Measurements from ENCODE around the gene ABHD17A.

DNA sequence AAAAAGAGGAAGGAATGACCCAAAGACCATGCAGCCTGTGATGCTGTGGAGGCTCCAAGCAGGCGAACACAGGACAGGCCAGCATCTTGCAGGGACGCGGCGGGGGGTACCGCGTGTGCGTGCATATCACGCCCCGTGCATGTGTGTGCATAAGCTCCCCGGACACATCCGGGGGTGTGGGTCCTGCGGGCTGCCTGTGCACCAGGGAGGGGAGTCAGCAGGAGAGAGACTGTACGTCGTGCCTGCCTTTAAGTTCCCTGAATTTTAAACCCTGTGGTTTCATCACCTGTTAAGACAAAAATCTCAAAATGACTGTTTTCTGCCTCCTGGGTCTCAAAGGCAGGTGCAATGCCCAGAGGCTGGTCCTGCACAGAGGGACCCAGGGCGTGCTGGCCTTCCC lies 36.5 kb upstream of the ABHD17A start:
- TF ChIP-seq EZH2 (optimal IDR thresholded peaks at IDR 0.05; ENCODE audit: low read depth, low read length) (no peak), CTCF (IDR thresholded peaks at IDR 0.05; ENCODE audit: low read length) (no peak), EZH2phosphoT487 (IDR thresholded peaks at IDR 0.05; ENCODE audit: low read length) (no peak)
